GM18519 (cell line): Measurements from ENCODE around the gene PHF20.
"Not testable (repeated sequence)": the region's sequence is repeated elsewhere in the genome, so short reads cannot be mapped to it uniquely, and the experiment has no call there.

Source experiments
- ATAC-seq: cut with Tn5 transposase; IDR thresholded peaks from one replicate; pipeline ENCODE4 v1.9.1; 2021; ENCODE audit warnings: mild to moderate bottlenecking, moderate library complexity; ENCODE audit not compliant: unreplicated experiment, low FRiP score

The PHF20 gene

DNA sequence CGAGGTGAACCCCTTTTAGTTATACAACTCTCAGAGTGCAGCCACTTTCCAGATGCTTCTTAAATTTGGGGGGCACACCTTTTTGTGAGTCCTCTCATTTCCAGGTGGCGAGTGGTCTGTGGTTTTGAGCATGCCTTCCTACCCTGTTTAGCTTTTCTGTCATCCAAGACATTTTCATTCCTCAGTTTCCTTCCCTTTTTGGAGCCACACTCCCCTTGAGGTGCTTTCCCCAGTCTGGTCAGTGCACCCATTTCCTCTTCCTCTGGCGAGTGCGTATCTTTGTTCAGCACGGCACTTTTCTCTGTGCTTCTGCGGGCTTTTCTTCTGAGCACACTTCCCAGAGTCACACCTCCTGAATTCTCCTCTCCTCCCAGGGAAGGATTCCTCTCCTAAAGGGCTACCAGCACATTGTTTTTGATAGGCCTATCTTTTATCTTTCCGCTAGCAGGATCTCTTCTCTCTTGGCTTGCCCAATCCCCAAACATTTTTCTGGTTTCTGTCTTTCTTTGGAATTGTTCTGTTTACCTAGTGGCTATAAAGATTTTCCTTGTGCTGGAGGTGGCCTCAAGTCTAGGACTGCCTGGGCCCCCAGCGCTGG is 1.4 kb downstream of the PHF20 start:
- no peak for ATAC-seq

DNA sequence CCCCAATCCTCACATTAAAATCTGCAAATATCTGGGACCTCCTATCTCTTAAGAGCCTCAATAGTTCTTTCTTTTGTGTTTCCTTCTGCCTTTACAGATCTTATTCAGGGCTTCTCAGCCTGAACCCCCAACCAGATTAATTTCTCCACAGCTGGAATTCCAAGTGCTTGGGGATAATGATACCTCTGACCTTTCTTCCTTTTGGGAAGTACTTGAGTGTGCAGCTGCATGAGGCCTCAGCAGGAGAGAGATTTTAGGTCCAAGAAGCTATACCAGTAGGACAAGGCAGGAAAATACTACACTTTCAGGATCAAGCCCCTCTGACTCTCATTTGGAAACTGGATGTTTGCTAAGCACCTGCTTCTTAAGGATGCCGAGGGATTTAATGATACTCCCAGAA is 2.6 kb downstream of the PHF20 start:
- no peak for ATAC-seq

DNA sequence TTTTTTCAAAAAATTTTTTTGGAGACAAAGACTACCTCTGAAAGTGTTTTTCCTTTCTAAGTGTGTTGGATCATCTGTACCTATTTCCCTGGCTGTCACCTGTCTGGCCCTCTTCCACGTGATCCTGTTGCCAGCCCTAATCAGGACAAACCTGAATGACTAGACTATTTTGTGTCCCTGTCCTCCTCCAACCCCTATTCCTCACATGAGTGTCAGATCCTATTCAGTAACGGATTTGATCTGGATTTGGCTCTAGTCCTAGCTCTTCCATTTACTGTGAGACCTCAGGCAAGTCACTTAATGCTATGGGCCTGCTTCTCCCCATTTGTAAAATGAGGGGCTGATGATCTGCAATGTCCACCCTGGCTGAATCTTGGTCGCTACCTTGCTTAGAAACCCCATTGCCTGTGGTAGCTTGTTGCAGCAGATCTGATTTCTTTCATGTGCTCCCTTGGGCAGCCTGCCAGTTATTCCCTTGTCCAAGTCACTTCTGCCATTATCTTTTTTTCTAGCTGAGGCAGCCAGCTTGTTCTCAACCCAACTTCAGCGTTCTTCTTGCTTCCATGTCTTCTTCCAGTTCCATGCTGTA is 4.8 kb downstream of the PHF20 start:
- no peak for ATAC-seq

DNA sequence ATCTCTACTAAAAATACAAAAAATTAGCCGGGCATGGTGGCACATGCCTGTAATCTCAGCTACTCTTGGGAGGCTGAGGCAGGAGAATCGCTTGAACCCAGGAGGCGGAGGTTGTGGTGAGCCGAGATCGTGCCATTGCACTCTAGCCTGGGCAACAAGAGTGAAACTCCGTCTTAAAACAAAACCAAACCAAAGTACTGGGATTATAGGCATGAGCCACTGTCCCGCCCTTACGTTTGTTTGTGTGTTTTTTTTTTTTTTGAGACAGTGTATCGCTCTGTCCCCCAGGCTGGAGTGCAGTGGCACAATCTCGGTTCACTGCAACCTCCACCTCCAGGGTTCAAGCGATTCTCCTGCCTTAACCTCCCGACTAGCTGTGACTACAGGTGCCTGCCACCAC is 12.0 kb downstream of the PHF20 start:
- not testable (repeated sequence) for ATAC-seq

DNA sequence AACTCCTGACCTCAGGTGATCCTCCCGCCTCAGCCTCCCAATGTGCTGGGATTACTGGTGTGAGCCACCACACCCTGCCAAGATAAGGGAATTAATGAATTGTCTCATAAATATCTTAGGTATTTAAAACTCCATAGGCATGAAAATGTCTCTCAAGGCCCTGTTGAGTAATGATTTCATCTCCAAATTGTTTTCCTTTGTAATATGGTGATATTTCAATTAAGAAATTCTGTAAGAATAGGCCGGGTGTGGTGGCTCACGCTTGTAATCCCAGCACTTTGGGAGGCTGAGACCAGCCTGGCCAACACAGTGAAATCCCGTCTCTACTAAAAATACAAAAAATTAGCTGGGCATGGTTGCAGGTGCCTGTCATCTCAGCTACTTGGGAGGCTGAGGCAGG is 13.7 kb downstream of the PHF20 start:
- not testable (repeated sequence) for ATAC-seq

DNA sequence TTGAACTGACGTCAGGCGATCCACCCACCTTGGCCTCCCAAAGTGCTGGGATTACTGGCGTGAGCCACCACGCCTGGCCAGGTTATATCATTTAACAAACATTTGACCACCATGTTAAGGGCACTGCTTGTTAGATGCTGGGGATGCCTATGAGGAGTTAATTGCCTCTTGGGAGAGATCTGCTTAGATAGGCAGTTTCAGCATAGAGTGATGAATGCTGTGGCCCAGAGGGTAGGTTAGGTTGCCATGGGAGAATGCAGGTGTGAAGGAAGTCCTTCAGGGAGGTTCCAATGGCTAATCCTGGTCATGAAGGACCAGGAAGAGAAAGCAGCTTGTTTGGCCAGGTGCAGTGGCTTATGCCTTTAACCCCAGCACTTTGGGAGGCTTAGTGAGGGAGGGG is 17.0 kb downstream of the PHF20 start:
- no peak for ATAC-seq

DNA sequence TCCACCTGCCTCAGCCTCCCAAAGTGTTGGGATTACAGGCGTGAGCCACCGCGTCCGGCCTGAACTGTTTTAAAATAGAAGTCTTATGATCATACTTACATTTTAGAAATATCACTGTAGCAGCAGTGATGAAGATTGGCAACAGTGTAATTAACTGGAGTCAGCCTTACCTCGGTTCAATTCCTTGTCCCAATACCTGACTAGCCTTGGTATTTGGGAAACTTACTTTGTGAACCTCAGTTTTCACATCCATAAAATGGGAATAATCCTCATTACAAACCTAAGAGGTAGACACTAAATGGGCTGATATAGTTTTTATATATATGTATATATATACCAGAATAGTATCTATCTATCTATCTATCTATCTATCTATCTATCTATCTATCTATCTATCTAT is 19.3 kb downstream of the PHF20 start:
- ATAC-seq, result no peak

DNA sequence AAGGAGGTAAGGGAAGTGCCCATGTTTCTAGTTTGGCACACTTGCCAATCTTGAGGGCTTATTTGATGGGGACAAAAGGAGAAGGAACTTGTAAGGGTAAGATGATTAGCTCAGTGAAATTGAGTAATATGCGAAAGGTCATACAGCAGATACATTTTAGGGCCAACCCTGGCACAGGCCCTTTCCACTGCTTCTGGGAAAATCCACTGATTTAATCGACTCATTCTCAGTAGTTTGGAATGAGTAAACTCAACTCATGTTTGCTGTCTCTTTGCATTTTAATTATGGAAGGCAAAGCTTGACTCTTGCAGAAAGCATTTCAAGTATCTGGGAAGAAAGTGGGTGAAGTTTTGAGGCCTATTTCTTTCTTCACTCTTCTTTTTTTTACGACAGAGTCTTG is 20.0 kb downstream of the PHF20 start:
- no peak for ATAC-seq

DNA sequence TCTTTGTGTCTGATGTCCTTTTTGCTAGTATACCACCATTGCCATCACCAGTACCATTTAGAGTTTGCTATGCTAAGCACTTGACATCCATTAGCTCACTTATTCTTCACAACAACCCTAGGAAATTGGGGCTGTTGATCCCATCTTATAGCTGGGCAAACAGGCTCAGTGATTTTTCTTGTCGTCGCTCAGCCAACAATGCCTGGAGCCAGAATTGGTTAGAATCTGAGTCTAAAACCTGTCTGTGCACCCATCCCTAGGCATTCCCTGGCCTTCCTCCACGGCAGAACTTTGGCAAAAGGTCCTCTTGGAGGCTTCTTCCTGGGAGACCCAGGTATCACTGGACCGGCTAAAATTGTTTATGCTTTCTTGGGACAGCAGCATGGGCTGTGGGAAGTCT is 20.9 kb downstream of the PHF20 start:
- ATAC-seq, result no peak

DNA sequence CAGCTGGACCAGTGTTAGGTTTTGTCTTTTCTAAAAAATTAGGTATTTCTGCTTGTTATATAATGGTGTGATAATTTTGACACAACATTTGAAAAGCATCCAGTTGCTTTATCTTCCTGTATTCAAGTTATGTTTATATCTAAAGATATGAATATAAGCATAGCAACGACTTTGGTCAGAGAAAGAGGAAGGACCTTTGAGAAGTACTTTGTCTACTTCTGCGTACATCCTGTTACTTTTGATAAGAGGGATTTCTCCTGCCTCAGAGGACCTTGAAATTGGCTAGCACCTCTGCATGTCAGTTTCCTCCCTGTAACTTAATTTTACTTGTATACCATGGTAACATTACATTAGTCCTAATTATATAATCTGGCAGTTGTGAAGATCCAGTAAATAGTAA is 24.8 kb downstream of the PHF20 start:
- ATAC-seq, result no peak

DNA sequence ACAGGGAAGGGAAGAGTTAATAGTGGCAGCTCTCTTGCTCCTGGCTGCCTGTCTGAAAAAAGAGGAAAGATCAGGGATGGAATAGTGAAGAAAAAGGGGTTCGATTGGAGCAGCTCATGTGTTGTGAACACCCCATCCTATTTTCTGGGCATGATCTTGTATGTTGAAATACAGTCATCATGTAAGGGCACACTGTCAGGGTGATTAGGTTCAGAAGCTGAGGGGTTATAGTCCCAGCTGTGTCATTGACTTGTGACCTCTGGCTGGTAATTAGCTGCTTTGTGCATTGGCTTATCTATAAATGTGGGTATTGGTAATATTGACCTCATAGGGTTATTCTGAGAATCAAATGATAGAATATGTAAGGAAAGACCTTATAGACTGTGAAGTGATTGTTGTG is 30.1 kb downstream of the PHF20 start:
- ATAC-seq, result no peak

DNA sequence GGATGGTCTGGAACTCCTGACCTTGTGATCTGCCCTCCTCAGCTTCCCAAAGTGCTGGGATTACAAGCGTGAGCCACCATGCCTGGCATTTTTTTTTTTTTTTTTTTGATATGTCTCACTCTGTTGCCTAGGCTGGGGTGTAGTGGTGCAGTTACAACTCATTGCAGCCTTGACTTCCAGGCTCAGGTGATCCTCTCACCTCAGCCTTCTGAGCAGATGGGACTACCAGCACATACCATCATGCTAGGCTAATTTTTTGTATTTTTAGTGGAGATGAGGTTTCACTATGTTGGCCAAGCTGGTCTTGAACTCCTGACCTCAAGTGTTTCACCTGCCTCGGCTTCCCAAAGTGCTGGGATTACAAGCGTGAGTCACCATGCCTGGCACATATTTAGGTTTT is 34.3 kb downstream of the PHF20 start:
- ATAC-seq, result no peak

DNA sequence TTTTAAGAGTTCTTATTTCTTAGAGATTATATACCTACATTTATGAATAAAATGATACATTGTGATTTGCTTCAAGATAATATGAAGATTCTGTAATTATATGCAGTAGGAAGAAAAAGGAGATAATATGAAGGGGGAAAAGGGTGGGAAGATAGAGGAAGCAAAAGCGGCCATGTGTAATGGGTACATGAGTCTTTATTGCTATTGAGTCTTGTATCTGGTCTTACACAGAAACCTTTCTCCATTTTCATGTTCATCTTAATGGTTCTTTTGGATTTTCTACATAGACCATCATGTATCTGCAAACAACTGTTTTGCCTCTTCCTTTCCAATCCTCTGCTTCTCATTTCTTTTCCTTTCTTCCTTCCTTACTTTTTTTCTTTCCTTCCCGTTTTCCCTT is 36.1 kb downstream of the PHF20 start:
- no peak for ATAC-seq

DNA sequence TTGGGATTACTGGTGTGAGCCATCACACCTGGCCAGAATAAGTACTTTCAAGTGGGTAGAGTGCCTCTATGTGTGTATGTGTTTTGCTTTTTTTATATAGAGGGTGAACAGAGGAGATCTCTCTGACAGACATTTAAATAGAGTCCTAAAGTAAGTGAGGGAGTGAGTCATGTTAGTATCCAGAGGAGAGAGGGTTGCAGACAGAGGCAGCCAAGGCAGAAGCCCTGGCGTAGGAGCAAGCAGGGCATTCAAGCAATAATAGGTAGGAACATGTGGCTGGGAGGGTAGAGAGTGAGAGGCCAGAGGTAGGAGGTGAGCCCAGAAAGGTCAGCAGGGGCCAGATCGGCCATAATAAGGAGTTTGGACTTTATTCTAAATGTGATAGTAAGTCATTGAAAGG is 48.9 kb downstream of the PHF20 start:
- no peak for ATAC-seq

DNA sequence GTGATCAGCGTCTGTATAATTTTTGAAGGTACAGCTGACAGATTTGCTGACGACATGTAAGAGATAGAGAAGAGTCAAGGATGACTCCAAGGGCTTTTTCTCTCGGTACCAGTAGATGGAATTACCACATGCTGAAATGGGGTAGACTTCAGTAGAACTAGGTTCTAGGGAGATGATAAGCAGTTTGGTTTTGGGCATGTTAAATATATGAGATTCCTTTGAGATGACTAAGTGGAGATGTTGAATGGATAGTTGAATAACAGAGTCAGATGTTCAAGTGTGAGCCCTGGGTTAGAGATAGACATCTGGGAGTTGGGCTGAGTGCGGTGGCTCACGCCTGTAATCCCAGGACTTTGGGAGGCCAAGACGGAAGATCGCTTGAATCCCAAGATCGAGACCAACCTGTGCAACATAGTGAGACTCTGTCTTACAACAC is 50.0 kb downstream of the PHF20 start:
- ATAC-seq, result no peak

DNA sequence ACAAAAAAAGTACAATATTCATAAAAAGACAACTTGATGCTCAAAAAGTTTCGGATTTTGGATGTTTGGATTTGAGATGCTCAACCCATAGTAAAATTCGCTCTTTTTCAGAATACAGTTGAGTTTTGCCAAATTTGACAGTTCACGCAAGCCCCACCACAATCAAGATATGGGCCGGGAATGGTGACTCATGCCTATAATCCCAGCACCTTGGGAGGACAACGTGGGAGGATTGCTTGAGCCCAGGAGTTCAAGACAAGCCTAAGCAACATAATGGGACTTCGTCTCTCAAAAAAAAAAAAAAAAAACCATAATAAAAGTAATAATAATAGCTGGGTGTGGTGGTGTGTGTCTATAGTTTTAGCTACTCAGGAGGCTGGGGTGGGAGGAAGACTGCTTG is 51.3 kb downstream of the PHF20 start:
- no peak for ATAC-seq

DNA sequence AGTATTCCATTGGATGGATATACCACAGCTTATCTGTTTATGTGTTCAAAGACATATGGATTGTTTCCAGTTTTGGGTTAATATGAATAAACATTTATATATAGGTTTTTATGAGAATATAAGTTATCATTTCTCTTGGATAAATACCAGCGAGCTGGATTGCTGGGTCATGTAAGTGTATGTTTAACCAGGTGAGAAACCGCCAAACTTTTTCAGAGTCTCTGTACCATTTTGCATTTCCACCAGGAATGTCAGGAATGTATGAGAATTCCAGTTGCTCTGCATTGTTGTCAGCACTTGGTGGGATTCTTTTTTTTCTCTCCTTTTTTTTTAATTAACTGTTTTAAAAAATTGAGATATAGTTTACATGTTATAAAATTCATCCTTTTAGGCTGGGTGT is 52.1 kb downstream of the PHF20 start:
- ATAC-seq, result no peak

DNA sequence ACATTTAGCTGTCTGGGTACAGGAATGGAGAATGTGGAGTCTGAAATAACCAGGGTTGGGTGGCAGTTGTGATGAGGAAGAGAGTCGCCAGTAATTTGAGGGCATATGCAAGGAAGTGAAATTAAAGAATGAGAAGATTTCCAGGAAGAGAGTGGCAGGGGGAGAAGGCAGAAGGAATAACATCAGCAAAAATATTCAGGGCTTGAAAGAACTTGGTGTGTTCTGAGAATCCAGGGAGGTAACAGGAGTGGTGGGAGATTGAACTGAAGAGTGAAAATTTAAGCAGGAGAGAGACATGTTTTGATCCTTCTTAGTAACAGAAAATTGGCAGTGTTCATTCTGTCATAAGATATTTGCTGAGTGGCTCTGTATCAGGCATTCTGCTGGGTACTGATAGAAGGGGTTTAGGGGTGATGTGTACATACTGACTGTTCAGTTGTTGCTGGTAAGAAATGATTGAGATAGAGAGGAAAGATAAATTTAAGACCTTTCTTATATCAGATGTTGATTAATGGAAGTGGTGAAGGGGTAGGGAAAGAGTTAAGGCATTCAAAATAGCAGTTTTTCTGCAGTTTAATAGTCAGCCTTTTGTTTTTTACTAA is 54.7 kb downstream of the PHF20 start:
- ATAC-seq, result no peak

DNA sequence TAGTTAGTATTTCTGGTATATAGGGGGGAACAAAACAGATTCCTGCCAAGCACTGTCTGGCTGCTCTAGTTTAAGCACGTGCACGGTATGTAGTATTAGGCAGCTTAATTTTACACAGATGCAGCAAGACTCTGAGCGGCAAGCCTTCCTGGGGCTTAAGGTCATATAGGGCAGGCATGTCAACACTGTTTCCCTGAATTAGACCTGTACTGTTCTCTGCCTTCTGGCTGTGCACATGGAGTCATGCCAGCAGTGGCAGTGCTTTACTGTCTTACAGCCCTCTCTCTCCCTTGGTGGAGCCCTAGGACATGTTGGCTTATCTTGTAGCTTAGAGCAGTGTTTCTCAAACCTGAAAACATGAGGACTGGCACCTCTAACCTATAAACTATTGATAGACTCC is 56.6 kb downstream of the PHF20 start:
- ATAC-seq, result no peak

DNA sequence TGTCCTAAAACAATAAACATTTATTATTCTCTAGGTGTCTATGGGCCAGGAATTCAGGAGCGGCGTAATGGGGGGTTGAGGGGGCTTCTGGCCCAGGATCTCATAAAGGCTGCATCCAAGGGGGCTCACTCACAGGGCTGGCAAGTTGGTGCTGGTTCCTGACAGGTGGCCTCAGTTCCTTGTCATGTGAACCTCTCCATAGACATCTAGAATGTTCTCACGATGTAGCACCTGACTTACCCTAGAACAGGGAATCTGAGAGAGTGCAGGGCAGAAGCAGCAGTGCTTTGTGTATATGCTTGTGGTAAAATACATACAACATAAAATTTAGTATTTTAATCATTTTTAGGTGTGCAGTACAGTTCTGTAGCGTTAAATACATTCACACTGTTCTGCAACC is 57.1 kb downstream of the PHF20 start:
- ATAC-seq, result no peak

DNA sequence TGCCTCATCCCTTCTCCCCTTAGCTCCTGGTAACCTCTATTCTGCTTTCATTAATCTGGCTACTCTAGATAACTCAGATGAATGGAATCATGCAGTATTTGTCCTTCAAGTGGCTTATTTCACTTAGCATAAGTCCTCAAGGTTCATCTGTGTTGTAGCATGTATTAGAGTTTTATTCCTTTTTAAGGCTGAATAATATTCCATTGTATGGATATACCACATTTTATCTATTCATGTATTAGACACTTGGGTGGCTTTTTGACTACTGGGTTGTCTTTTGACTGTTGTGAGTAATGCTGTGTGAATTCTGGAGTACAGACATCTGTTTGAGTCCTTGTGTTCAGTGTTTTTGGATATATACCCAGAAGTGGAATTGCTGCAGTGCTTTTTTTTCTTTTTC is 58.4 kb downstream of the PHF20 start:
- ATAC-seq, result no peak

DNA sequence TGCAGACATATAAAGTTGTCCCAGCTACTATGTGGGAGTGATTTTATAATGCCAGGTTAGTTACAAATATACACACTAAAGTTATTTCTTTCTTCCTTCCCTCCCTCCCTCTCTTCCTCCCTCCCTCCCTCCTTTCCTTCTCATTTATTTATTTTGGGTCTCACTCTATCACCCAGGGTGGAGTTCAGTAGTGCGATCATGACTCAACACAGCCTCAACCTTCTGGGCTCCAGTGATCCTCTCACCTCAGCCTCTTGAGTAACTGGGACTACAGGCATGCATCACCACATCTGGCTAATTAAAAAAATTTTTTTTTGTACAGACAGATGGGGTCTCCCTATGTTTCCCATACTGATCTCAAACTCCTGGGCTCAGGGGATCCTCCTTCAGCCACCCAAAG is 59.2 kb downstream of the PHF20 start:
- ATAC-seq, result no peak
